Osteoblast (primary cell): ENCODE measurements around the gene MGMT. TPM values are rescaled to one million over a fixed set of nuclear protein-coding genes. Genes with fewer than 3 reads are reported as not detected.

ENCODE experiments used
- DNase-seq: peaks from one replicate; pipeline ENCODE4 v3.0.0; 2011; ENCODE audit warnings: low spot score, mixed read lengths; ENCODE audit not compliant: insufficient read length; ENCODE audit errors: missing footprints
- H2AFZ ChIP-seq: 2 replicates; pipeline ENCODE4 v1.6.0; 2011; ENCODE audit warnings: mild to moderate bottlenecking, low read length
- H3K27ac ChIP-seq: 2 replicates; pipeline ENCODE4 v1.5.1; 2011; ENCODE audit warnings: mild to moderate bottlenecking, low read depth, low read length, moderate library complexity
- H3K27me3 ChIP-seq: 2 replicates; pipeline ENCODE4 v1.6.0; 2012; ENCODE audit warnings: mild to moderate bottlenecking, control low read depth, inconsistent platforms, low read length, moderate library complexity; ENCODE audit not compliant: insufficient read depth
- H3K36me3 ChIP-seq: 2 replicates; pipeline ENCODE4 v1.5.1; 2011; ENCODE audit warnings: mild to moderate bottlenecking, low read length, control low read depth, moderate library complexity; ENCODE audit not compliant: insufficient read depth
- H3K4me1 ChIP-seq: 2 replicates; pipeline ENCODE4 v1.5.1; 2011; ENCODE audit warnings: mild to moderate bottlenecking, low read length, control low read depth, moderate library complexity; ENCODE audit not compliant: insufficient read depth
- H3K4me2 ChIP-seq: 2 replicates; pipeline ENCODE4 v1.6.0; 2011; ENCODE audit warnings: mild to moderate bottlenecking, low read length; ENCODE audit not compliant: insufficient read depth
- H3K4me3 ChIP-seq: fragments of 200-600 bp; sonication (generic); 3 replicates; pipeline ENCODE4 v1.5.1; 2012; ENCODE audit warnings: mild to moderate bottlenecking, low read length, inconsistent platforms; ENCODE audit not compliant: insufficient read depth
- H3K79me2 ChIP-seq: 2 replicates; pipeline ENCODE4 v1.6.0; 2012; ENCODE audit warnings: mild to moderate bottlenecking, low read length, control low read depth, inconsistent platforms; ENCODE audit not compliant: insufficient read depth
- H3K9me3 ChIP-seq: 2 replicates; pipeline ENCODE4 v1.5.1; 2011; ENCODE audit warnings: low read depth, low read length, control low read depth
- H4K20me1 ChIP-seq: 2 replicates; pipeline ENCODE4 v1.6.0; 2012; ENCODE audit warnings: mild to moderate bottlenecking, low read length, control low read depth; ENCODE audit not compliant: insufficient read depth
- CTCF ChIP-seq: IDR thresholded peaks from 2 replicates; pipeline ENCODE4 v1.5.1; 2011; ENCODE audit warnings: mild to moderate bottlenecking, low read depth, low read length, moderate library complexity; ENCODE audit errors: extremely low read depth
- total RNA-seq: library from RNA; depleted of rRNA; stranded (reverse); fragments of >200 nt; gene quantifications from 2 replicates; pipeline ENCODE4 v1.2.3, GENCODE V29; 2012

The MGMT gene
- total RNA-seq, 1 donor = 21.0 TPM

- H2AFZ ChIP-seq = no peak overlapping the region
- no peak overlapping the region for H3K27ac ChIP-seq
- no peak for DNase-seq
- H3K36me3 ChIP-seq = no peaks in the 10 kb centered on the region
- no peaks in the 10 kb centered on the region for H3K79me2 ChIP-seq
- H3K27me3 ChIP-seq = no peaks in the 10 kb centered on the region
- H4K20me1 ChIP-seq = no peaks in the 10 kb centered on the region
- no peak overlapping the region for H3K4me3 ChIP-seq
- H3K4me1 ChIP-seq = no peaks in the 10 kb centered on the region
- TF ChIP-seq CTCF = no peak
- peaks cover 6% of the 10 kb centered on the region for H3K9me3 ChIP-seq
- H3K4me2 ChIP-seq = no peak overlapping the region
These were observed 16.5 kb downstream of the MGMT start for GRCh38 chr10:129483430-129484010.

- Histone ChIP-seq H3K4me3 (no peak overlapping the region), H3K79me2 (peaks cover 2% of the 10 kb centered on the region), H3K27ac (no peak overlapping the region), H2AFZ (no peak overlapping the region), H3K27me3 (no peaks in the 10 kb centered on the region), H3K4me1 (no peaks in the 10 kb centered on the region), H3K4me2 (no peak overlapping the region), H4K20me1 (no peaks in the 10 kb centered on the region), H3K9me3 (peaks cover 10% of the 10 kb centered on the region), H3K36me3 (no peaks in the 10 kb centered on the region)
- no peak for TF ChIP-seq CTCF
- no peak for DNase-seq
These were observed 19.8 kb downstream of the MGMT start for GRCh38 chr10:129486805-129487204.

GRCh38 chr10:129491123-129491734, 24.2 kb downstream of the MGMT start:
- H3K27me3 ChIP-seq = no peaks in the 10 kb centered on the region
- H3K36me3 ChIP-seq = no peaks in the 10 kb centered on the region

GRCh38 chr10:129494176-129494575, 27.1 kb downstream of the MGMT start:
- Histone ChIP-seq H2AFZ (no peak overlapping the region), H3K4me2 (no peak overlapping the region), H3K27ac (no peak overlapping the region), H3K27me3 (no peaks in the 10 kb centered on the region), H3K4me3 (no peak overlapping the region), H4K20me1 (no peaks in the 10 kb centered on the region), H3K9me3 (peaks cover 4% of the 10 kb centered on the region), H3K36me3 (no peaks in the 10 kb centered on the region), H3K4me1 (no peaks in the 10 kb centered on the region), H3K79me2 (no peaks in the 10 kb centered on the region)
- DNase-seq = no peak
- no peak for TF ChIP-seq CTCF

More at GRCh38 chr10:129491123-129491734, 24.2 kb downstream of the MGMT start:
- Histone ChIP-seq H3K4me3 (no peak overlapping the region), H3K4me2 (no peak overlapping the region), H4K20me1 (no peaks in the 10 kb centered on the region), H3K27ac (no peak overlapping the region), H3K79me2 (peaks cover 2% of the 10 kb centered on the region), H2AFZ (no peak overlapping the region), H3K4me1 (no peaks in the 10 kb centered on the region), H3K9me3 (peaks cover 4% of the 10 kb centered on the region)
- DNase-seq = no peak
- TF ChIP-seq CTCF = no peak
